ENCODE measurements around the gene HTRA2.
"Not testable (repeated sequence)": the region's sequence is repeated elsewhere in the genome, so short reads cannot be mapped to it uniquely, and the experiment has no call there.

The HTRA2 gene

GRCh38 chr2:74483675-74484164, 46.0 kb upstream of the HTRA2 start:
- Histone ChIP-seq H3K4me3 (replicated peaks; ENCODE audit: insufficient read depth, low read length) (peak overlapping the region; percentile 91), H3K27ac (replicated peaks) (peak overlapping the region; percentile 75)
- H3K27me3 ChIP-seq (ENCODE audit: insufficient read depth, poor library complexity, severe bottlenecking); DNase-seq (ENCODE audit: low read depth in 1 of 2, low spot score in 1 of 2): not testable (repeated sequence)

- no peak for DNase-seq (ENCODE audit: low read depth in 1 of 2, low spot score in 1 of 2)
- TF ChIP-seq POLR2AphosphoS5 (IDR thresholded peaks at IDR 0.05; ENCODE audit: low read depth) (no peak), REST (IDR thresholded peaks at IDR 0.05; ENCODE audit: insufficient replicate concordance, low read depth) (no peak), CTCF (IDR thresholded peaks at IDR 0.05; ENCODE audit: insufficient read depth, low read length) (no peak), GABPA (IDR thresholded peaks at IDR 0.05; ENCODE audit: low read depth) (no peak), SPI1 (IDR thresholded peaks at IDR 0.05; ENCODE audit: borderline replicate concordance, low read depth) (no peak)
- Histone ChIP-seq H3K4me3 (replicated peaks; ENCODE audit: insufficient read depth, low read length) (no peak overlapping the region), H3K27ac (replicated peaks) (no peak overlapping the region), H3K27me3 (ENCODE audit: insufficient read depth, poor library complexity, severe bottlenecking) (no peaks in the 10 kb centered on the region)
Observed at GRCh38 chr2:74486141-74486540, 43.6 kb upstream of the HTRA2 start.

GRCh38 chr2:74488643-74489481, 40.9 kb upstream of the HTRA2 start:
- no peak for DNase-seq (ENCODE audit: low read depth in 1 of 2, low spot score in 1 of 2)
- TF ChIP-seq SPI1 (IDR thresholded peaks at IDR 0.05; ENCODE audit: borderline replicate concordance, low read depth) = no peak
- no peak for TF ChIP-seq GABPA (IDR thresholded peaks at IDR 0.05; ENCODE audit: low read depth)
- TF ChIP-seq POLR2AphosphoS5 (IDR thresholded peaks at IDR 0.05; ENCODE audit: low read depth) = no peak
- TF ChIP-seq CTCF (IDR thresholded peaks at IDR 0.05; ENCODE audit: insufficient read depth, low read length) = no peak
- TF ChIP-seq REST (IDR thresholded peaks at IDR 0.05; ENCODE audit: insufficient replicate concordance, low read depth) = no peak
- no peak overlapping the region for H3K27ac ChIP-seq (replicated peaks)

DNA sequence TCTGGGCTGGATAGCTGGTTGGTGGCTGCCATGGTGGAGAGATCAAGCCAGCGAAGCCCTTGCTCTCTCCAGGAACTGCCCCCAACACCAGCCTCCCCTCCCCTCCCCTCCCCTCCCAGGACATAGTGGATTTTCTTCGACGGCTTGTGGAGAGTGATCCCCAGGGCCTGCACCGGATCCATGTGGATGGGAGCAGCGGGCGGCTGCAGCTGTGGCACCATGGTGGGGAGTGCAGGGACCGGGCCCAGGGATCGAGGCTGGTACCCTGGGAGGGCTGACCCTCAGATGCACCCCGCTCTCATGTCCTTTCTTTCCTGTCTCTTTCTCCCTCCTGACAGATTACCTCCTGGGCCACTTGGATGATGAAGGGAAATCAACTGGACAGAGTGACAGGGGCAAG, 39.8 kb upstream of the HTRA2 start:
- Histone ChIP-seq H3K4me3 (replicated peaks; ENCODE audit: insufficient read depth, low read length) (no peak overlapping the region), H3K27me3 (ENCODE audit: insufficient read depth, poor library complexity, severe bottlenecking) (no peaks in the 10 kb centered on the region), H3K27ac (replicated peaks) (no peak overlapping the region)
- no peak for DNase-seq (ENCODE audit: low read depth in 1 of 2, low spot score in 1 of 2)
- TF ChIP-seq SPI1 (IDR thresholded peaks at IDR 0.05; ENCODE audit: borderline replicate concordance, low read depth) (no peak), GABPA (IDR thresholded peaks at IDR 0.05; ENCODE audit: low read depth) (no peak), CTCF (IDR thresholded peaks at IDR 0.05; ENCODE audit: insufficient read depth, low read length) (no peak)

More at GRCh38 chr2:74488643-74489481, 40.9 kb upstream of the HTRA2 start:
- Histone ChIP-seq H3K27me3 (ENCODE audit: insufficient read depth, poor library complexity, severe bottlenecking) (no peaks in the 10 kb centered on the region), H3K4me3 (replicated peaks; ENCODE audit: insufficient read depth, low read length) (no peak overlapping the region)
